ENCODE results near the gene PHB1.
"Not testable (repeated sequence)": the region's sequence is repeated elsewhere in the genome, so short reads cannot be mapped to it uniquely, and the experiment has no call there.

The PHB1 gene

GRCh38 chr17:49373115-49373514 is 41.6 kb downstream of the PHB1 start:
- FAIRE-seq: no peak
- TF ChIP-seq, protein P1, sequence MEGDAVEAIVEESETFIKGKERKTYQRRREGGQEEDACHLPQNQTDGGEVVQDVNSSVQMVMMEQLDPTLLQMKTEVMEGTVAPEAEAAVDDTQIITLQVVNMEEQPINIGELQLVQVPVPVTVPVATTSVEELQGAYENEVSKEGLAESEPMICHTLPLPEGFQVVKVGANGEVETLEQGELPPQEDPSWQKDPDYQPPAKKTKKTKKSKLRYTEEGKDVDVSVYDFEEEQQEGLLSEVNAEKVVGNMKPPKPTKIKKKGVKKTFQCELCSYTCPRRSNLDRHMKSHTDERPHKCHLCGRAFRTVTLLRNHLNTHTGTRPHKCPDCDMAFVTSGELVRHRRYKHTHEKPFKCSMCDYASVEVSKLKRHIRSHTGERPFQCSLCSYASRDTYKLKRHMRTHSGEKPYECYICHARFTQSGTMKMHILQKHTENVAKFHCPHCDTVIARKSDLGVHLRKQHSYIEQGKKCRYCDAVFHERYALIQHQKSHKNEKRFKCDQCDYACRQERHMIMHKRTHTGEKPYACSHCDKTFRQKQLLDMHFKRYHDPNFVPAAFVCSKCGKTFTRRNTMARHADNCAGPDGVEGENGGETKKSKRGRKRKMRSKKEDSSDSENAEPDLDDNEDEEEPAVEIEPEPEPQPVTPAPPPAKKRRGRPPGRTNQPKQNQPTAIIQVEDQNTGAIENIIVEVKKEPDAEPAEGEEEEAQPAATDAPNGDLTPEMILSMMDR (IDR thresholded peaks at IDR 0.05; ENCODE audit: insufficient read depth, missing control alignments): no peak

GRCh38 chr17:49372425-49372824 is 42.3 kb downstream of the PHB1 start:
- TF ChIP-seq, protein P1 (IDR thresholded peaks at IDR 0.05; ENCODE audit: insufficient read depth, missing control alignments): no peak
- FAIRE-seq (no peak), DNase-seq (ENCODE audit: insufficient read length, low spot score) (no peak)

More at GRCh38 chr17:49373115-49373514, 41.6 kb downstream of the PHB1 start:
- DNase-seq (ENCODE audit: insufficient read length, low spot score): no peak

DNA sequence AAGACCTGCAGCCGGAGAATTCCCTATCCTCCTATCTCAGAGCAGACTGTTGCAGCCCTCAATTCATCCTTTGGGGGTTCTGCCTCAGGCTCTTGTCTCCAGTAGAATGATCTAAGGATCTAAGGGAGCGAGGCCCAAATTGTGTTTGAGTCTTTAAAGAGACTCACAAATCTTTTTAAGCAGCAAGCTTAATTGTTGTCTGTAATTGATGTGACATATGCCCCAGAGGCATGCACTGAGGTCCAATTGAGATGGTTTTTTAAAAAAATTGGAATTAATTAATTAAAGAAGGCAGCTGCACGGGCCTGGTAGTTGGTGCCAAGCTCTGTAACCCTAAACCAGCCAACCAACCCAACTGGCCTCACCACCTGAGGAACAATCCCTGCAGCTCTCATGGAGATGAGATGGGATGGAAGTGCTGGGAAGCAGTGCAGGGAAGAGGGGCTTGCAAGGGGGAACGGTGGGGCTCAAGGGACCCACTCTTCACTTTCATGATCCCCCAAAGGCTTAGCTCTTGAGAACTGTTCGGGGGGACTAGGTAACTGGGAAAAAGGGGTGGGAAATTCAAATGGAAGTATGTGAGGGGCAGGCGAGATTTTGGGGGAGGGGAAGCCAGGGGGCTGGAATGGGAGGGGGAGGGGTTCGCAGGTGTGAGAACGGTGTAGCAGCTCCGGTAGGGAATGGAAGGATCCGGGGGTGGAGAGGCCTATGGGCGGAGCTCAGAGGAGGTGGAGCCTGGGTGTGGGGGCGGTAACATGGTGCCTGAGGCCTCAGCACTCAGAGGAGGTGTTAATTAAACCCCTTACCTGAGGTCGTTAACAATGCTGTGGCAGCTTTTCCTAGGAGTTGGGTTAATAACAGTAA is 43.5 kb downstream of the PHB1 start:
- no peak for FAIRE-seq

DNA sequence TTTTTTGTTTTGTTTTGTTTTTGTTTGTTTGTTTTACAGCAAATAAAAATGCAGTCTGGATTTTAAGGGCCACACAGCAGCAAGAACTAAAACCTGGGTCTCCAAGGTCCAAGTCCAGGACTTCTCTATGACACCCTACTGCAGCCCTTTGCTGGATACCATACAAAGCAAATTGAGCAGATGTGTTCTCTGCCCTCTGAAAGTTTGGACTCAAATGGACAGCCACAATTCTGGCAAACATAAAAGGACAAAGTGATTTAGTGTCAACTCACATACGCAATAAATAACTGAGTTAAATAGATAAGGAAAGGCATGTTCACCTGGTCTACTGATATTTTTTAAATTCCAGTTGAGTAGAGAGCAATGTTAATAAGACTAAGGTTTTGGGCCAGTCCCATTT is 44.9 kb downstream of the PHB1 start:
- FAIRE-seq (no peak), DNase-seq (ENCODE audit: insufficient read length, low spot score) (no peak)
- TF ChIP-seq, protein P1 (IDR thresholded peaks at IDR 0.05; ENCODE audit: insufficient read depth, missing control alignments): no peak

More for the DNA sequence above, 43.5 kb downstream of the PHB1 start:
- TF ChIP-seq, protein P1 (IDR thresholded peaks at IDR 0.05; ENCODE audit: insufficient read depth, missing control alignments): no peak
- DNase-seq (ENCODE audit: insufficient read length, low spot score): no peak

GRCh38 chr17:49369089-49369488 is 45.6 kb downstream of the PHB1 start:
- DNase-seq (ENCODE audit: insufficient read length, low spot score): no peak
- no peak for FAIRE-seq
- TF ChIP-seq, protein P1 (IDR thresholded peaks at IDR 0.05; ENCODE audit: insufficient read depth, missing control alignments): no peak

DNA sequence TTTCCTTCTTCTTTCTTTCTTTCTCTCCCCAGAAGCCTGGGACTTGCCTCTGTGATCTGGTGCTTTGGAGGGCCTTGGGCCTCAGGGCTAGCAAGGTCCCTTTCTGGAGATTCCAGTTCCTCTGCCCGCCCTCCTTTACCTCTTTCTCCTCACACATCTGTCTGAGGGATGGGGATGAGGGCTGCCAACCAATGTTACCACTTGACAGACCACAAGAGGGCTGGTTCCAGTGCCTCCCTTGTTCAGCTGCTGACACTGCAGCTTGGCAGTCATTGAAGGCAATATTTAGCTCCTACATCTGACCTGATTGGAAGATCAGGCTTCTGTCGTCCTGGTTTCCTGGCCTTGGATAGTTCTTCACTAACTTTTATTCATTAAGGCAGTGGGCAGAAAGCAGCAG is 49.0 kb downstream of the PHB1 start:
- FAIRE-seq (no peak), DNase-seq (ENCODE audit: insufficient read length, low spot score) (no peak)
- TF ChIP-seq, protein P1 (IDR thresholded peaks at IDR 0.05; ENCODE audit: insufficient read depth, missing control alignments): peak; percentile 14

DNA sequence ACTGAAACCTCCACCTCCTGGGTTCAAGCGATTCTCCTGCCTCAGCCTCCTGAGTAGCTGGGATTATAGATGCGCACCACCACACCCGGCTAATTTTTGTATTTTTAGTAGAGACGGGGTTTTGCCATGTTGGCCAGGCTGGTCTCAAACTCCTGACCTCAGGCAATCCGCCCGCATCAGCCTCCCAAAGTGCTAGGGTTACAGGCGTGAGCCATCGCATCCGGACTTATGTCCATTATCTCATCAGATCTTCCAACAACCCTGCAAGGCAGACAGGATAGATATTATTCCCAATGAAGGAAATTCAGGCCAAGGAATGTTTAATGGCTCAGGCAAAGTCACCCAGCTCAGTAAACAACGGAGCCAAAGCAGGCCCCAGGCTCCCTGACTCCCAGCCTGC is 49.6 kb downstream of the PHB1 start:
- FAIRE-seq: not testable (repeated sequence)

More for the DNA sequence above, 49.6 kb downstream of the PHB1 start:
- DNase-seq (ENCODE audit: insufficient read length, low spot score): not testable (repeated sequence)

Data from D721Med (cell line).